OCI-LY7 (cell line): ENCODE measurements around the gene HOXB1. TPM values are rescaled to one million over a fixed set of nuclear protein-coding genes. Genes with fewer than 3 reads are reported as not detected.

Experiments used
- BruUV-seq: library from RNA; stranded (reverse); fragments of 400-500 nt; replicated peaks from 2 replicates; lab custom pipeline; 2021; lab: Mats Ljungman, UMichigan
- CTCF ChIA-PET: fragments of 300-600 bp; sonication (Branson Sonifier 250); formaldehyde crosslinking; loops from one replicate; lab custom pipeline; 2022; ENCODE audit warnings: antibody characterized with exemption; ENCODE audit not compliant: unreplicated experiment; lab: Charles Lee
- POLR2A ChIA-PET: fragments of 300-600 bp; sonication (Branson Sonifier 250); formaldehyde crosslinking; loops from one replicate; lab custom pipeline; 2022; ENCODE audit warnings: antibody characterized with exemption; lab: Charles Lee
- DNase-seq: peaks from one replicate; pipeline ENCODE4 v3.0.0-alpha.2; 2015; ENCODE audit warnings: low spot score
- H2AFZ ChIP-seq: fragments of 200-600 bp; sonication (generic), shearing (Covaris generic); 2 replicates; pipeline ENCODE4 v1.6.1; 2014; ENCODE audit warnings: mild to moderate bottlenecking, antibody characterized with exemption, low read length, moderate library complexity
- H3K27ac ChIP-seq: fragments of 200-600 bp; sonication (generic); 2 replicates; pipeline ENCODE4 v1.5.1; 2014; ENCODE audit warnings: mixed run types, low read depth, mild to moderate bottlenecking, moderate library complexity, low read length, inconsistent platforms; ENCODE audit not compliant: poor library complexity, severe bottlenecking
- H3K36me3 ChIP-seq: fragments of 200-600 bp; sonication (generic); 2 replicates; pipeline ENCODE4 v1.6.1; 2014; ENCODE audit warnings: mild to moderate bottlenecking, antibody characterized with exemption, low read length, moderate library complexity, mixed read lengths; ENCODE audit not compliant: insufficient read depth
- H3K4me1 ChIP-seq: fragments of 200-600 bp; sonication (generic); 2 replicates; pipeline ENCODE4 v1.5.1; 2014; ENCODE audit warnings: mild to moderate bottlenecking, low read length; ENCODE audit not compliant: insufficient read depth, poor library complexity, severe bottlenecking
- H3K4me2 ChIP-seq: fragments of 200-600 bp; sonication (generic); 2 replicates; pipeline ENCODE4 v1.6.1; 2014; ENCODE audit warnings: mild to moderate bottlenecking, low read length
- H3K4me3 ChIP-seq: fragments of 200-600 bp; sonication (generic); 2 replicates; pipeline ENCODE4 v1.5.1; 2014; ENCODE audit warnings: mild to moderate bottlenecking, low read depth, low read length; ENCODE audit not compliant: poor library complexity, severe bottlenecking
- H3K79me2 ChIP-seq: fragments of 200-600 bp; sonication (generic); 2 replicates; pipeline ENCODE4 v1.6.1; 2016; ENCODE audit warnings: low read depth, mild to moderate bottlenecking, low read length, moderate library complexity, mixed read lengths; ENCODE audit not compliant: insufficient read depth
- H3K9me2 ChIP-seq: fragments of 200-600 bp; sonication (generic); 2 replicates; pipeline ENCODE4 v1.6.1; 2016; ENCODE audit warnings: mild to moderate bottlenecking, low read length, mixed read lengths; ENCODE audit not compliant: insufficient read depth
- H3K9me3 ChIP-seq: fragments of 200-600 bp; sonication (generic); 2 replicates; pipeline ENCODE4 v1.6.1; 2014; ENCODE audit warnings: mild to moderate bottlenecking, mixed run types, low read length, mixed read lengths
- H4K20me1 ChIP-seq: fragments of 200-600 bp; sonication (generic); 2 replicates; pipeline ENCODE4 v1.6.1; 2014; ENCODE audit warnings: mild to moderate bottlenecking, antibody characterized with exemption, low read length, moderate library complexity, mixed read lengths; ENCODE audit not compliant: insufficient read depth
- EZH2phosphoT487 ChIP-seq: fragments of 200-600 bp; sonication (generic); IDR thresholded peaks from 2 replicates; pipeline ENCODE4 v1.6.1; 2018; ENCODE audit warnings: low read depth, borderline replicate concordance, mild to moderate bottlenecking, mixed run types, antibody characterized with exemption, low read length, moderate library complexity, mixed read lengths
- intact Hi-C: fragments of 100-400 bp; cut with micrococcal nuclease; formaldehyde crosslinking; loops from one replicate; pipeline ENCODE4 v1.10.0; 2022; ENCODE audit not compliant: unreplicated experiment
- total RNA-seq, 2 experiments: library from RNA; depleted of rRNA in 1 of 2; stranded (reverse); fragments of >200 nt in 1 of 2; shearing (Covaris generic) in 1 of 2; gene quantifications; 2 replicates each; pipeline ENCODE4 v1.2.3, GENCODE V29; 2014 to 2022
- TF ChIP-seq, protein P1 (sequence below): fragments of 200-600 bp; sonication (generic); conservative IDR thresholded peaks from 2 replicates; pipeline ENCODE4 v1.5.1; 2014; ENCODE audit warnings: mild to moderate bottlenecking, antibody characterized with exemption, low read length, moderate library complexity, mixed read lengths

Gene HOXB1
- total RNA-seq, 2 experiments from 2014 or later = not detected

DNA sequence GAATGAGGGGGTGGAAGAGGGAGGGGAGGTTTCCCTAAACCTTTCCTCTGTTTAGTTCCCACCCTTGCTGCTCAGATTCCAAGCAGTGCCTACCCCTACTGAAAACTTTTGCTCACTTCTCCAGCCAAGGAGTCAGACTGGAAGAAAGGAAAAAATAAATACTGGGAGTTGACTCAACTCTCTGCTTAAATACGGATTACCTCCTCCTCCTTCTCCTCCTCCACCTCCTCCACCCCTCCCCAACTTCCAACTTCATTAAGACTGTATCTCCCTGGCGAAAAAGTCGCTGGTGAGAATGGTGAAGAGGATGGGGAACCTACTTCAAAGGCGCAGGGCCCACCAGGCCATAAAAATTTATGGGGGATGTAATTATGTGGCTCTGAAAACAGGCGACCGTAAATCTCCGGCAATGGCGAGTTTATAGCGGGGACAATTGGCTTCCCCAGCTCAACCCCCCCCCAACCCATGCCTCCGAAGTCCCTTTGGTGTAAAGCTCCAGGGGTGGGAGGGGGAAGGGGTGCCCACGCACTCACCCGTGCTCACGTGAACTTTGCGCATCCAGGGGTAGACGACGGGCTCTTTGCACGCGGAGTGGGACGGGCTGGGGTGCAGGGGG is 46.6 kb upstream of the HOXB1 start:
- Histone ChIP-seq H3K79me2 (peaks cover 6% of the 10 kb centered on the region; the same call in 1 of the 2 replicates), H3K36me3 (peaks cover 5% of the 10 kb centered on the region; the same call in 1 of the 2 replicates), H3K9me3 (no peaks in the 10 kb centered on the region), H3K9me2 (no peaks in the 10 kb centered on the region), H3K4me1 (peaks cover 19% of the 10 kb centered on the region), H3K27ac (no peak overlapping the region), H3K4me2 (peak overlapping the region; percentile 77), H4K20me1 (no peaks in the 10 kb centered on the region), H3K4me3 (peak overlapping the region; percentile 85), H2AFZ (peak overlapping the region; percentile 45; the same call in 1 of the 2 replicates)
- TF ChIP-seq EZH2phosphoT487 = no peak
- TF ChIP-seq, protein P1, sequence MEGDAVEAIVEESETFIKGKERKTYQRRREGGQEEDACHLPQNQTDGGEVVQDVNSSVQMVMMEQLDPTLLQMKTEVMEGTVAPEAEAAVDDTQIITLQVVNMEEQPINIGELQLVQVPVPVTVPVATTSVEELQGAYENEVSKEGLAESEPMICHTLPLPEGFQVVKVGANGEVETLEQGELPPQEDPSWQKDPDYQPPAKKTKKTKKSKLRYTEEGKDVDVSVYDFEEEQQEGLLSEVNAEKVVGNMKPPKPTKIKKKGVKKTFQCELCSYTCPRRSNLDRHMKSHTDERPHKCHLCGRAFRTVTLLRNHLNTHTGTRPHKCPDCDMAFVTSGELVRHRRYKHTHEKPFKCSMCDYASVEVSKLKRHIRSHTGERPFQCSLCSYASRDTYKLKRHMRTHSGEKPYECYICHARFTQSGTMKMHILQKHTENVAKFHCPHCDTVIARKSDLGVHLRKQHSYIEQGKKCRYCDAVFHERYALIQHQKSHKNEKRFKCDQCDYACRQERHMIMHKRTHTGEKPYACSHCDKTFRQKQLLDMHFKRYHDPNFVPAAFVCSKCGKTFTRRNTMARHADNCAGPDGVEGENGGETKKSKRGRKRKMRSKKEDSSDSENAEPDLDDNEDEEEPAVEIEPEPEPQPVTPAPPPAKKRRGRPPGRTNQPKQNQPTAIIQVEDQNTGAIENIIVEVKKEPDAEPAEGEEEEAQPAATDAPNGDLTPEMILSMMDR = no peak
- POLR2A ChIA-PET = no interaction called here
- peak; percentile 25 for DNase-seq
- intact Hi-C loops = no loop called here
- no TSS peak for BruUV-seq
- CTCF ChIA-PET = interaction anchor here (0.6 kb wide), 2 partner anchors 29 to 330 kb away, joined by 6 to 8 read pairs; no protein-coding TSS in a partner anchor

DNA sequence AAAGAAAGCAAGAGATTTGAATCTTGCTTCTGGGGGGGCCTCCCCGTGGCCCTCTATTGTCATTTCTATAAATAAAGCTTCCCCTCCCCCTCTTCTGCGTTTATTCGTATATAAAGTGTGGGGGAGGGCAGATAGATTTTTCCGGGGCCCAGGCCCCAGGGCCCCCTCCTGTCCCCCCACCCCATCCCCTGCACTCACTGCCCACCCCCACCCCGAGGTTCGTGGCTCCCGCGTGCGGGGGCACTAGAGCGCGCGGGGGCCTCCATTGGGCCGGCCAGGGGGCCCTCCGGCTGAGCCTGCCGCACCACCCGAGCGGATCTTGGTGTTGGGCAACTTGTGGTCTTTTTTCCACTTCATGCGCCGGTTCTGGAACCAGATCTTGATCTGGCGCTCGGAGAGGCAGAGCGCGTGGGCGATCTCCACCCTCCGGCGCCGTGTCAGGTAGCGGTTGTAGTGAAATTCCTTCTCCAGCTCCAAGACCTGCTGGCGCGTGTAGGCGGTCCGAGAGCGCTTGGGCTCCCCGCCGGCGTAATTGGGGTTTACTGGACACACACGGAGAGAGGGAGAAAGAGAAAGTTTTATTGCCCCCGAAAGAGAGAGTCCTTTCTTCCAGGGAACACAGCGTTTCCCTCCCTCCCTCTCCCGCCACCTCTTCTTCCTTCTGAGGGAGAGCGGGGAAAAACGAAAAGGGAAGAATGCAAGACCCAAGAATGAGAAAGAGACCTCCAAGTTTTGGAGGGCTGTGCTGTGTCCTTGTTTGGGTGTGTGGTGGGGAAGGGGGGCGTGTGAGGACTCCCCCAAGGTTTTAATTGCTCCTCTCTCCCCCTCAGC is 45.9 kb upstream of the HOXB1 start:
- Histone ChIP-seq H3K4me3 (peak overlapping the region; percentile 85), H3K4me1 (peaks cover 19% of the 10 kb centered on the region), H2AFZ (no peak overlapping the region), H3K79me2 (peaks cover 6% of the 10 kb centered on the region; the same call in 1 of the 2 replicates), H3K36me3 (peaks cover 5% of the 10 kb centered on the region; the same call in 1 of the 2 replicates), H3K9me2 (no peaks in the 10 kb centered on the region), H3K9me3 (no peaks in the 10 kb centered on the region), H3K27ac (no peak overlapping the region), H3K4me2 (peak overlapping the region; percentile 77), H4K20me1 (no peaks in the 10 kb centered on the region)
- TF ChIP-seq, protein P1 = no peak
- no peak for TF ChIP-seq EZH2phosphoT487
- no TSS peak for BruUV-seq
- DNase-seq = no peak
- intact Hi-C loops = no loop called here
- POLR2A ChIA-PET = no interaction called here
- CTCF ChIA-PET = interaction anchor here (0.6 kb wide), 1 partner anchor 28 kb away, joined by 6 read pairs; no protein-coding TSS in a partner anchor
